Progenitor cell of endocrine pancreas (in vitro differentiated cells): ENCODE results near the gene TRMT5. TPM values are rescaled to one million over a fixed set of nuclear protein-coding genes. Genes with fewer than 3 reads are reported as not detected.

ENCODE experiments used
- DNase-seq: peaks from one replicate; pipeline ENCODE4 v3.0.0; 2021; ENCODE audit warnings: low spot score; ENCODE audit not compliant: unreplicated experiment
- H3K27ac Mint-ChIP-seq: 2 replicates; pipeline ENCODE4 v1.8.0; 2021; ENCODE audit warnings: mild to moderate bottlenecking, moderate library complexity, mixed read lengths
- H3K27me3 Mint-ChIP-seq: 2 replicates; pipeline ENCODE4 v1.8.0; 2021; ENCODE audit warnings: mixed read lengths
- H3K36me3 Mint-ChIP-seq: 2 replicates; pipeline ENCODE4 v1.8.0; 2022; ENCODE audit warnings: mixed read lengths; ENCODE audit not compliant: insufficient read depth
- H3K4me1 Mint-ChIP-seq: 2 replicates; pipeline ENCODE4 v1.8.0; 2021; ENCODE audit warnings: low read depth, mixed read lengths
- H3K4me3 Mint-ChIP-seq: 2 replicates; pipeline ENCODE4 v1.8.0; 2021; ENCODE audit warnings: low read depth, mild to moderate bottlenecking, moderate library complexity, mixed read lengths
- H3K9me3 Mint-ChIP-seq: 2 replicates; pipeline ENCODE4 v1.8.0; 2021; ENCODE audit warnings: low read depth, mixed read lengths
- total RNA-seq: library from RNA; stranded (reverse); gene quantifications from 2 replicates; pipeline ENCODE4 v1.2.1, GENCODE V29; 2021
- TF ChIP-seq, protein P1 (sequence below): fragments of 200-600 bp; sonication (generic); IDR thresholded peaks from one replicate; pipeline ENCODE4 v1.5.0; 2021; ENCODE audit warnings: antibody characterized with exemption, mild to moderate bottlenecking; ENCODE audit not compliant: unreplicated experiment

The TRMT5 gene
- total RNA-seq, 1 donor from 2014 or later, result 15.0 TPM

DNA sequence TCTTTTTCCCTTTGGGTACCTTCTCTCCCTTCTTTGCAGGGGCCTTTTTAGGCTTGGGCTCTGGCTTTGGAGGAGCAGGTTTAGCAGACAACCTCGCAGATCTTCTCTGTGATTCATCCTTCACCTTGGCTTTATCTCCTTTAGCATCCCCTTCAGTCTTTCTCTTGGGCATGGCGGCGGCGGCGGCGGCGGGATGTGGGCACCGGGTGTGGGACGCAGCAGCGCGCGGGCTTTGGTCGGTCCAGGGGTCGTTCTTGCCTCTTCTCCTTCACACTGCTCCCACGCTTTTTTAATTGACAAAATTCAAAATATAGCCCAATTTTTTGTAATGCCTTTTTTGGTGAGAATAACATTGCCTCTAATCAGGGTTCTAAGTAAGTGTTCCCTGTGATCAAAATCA lies 8.6 kb downstream of the TRMT5 start:
- Mint-ChIP-seq H3K4me1 (peaks cover 4% of the 10 kb centered on the region), H3K27me3 (no peaks in the 10 kb centered on the region), H3K27ac (no peak overlapping the region), H3K36me3 (peaks cover 8% of the 10 kb centered on the region), H3K9me3 (no peaks in the 10 kb centered on the region), H3K4me3 (no peak overlapping the region)
- TF ChIP-seq, protein P1, sequence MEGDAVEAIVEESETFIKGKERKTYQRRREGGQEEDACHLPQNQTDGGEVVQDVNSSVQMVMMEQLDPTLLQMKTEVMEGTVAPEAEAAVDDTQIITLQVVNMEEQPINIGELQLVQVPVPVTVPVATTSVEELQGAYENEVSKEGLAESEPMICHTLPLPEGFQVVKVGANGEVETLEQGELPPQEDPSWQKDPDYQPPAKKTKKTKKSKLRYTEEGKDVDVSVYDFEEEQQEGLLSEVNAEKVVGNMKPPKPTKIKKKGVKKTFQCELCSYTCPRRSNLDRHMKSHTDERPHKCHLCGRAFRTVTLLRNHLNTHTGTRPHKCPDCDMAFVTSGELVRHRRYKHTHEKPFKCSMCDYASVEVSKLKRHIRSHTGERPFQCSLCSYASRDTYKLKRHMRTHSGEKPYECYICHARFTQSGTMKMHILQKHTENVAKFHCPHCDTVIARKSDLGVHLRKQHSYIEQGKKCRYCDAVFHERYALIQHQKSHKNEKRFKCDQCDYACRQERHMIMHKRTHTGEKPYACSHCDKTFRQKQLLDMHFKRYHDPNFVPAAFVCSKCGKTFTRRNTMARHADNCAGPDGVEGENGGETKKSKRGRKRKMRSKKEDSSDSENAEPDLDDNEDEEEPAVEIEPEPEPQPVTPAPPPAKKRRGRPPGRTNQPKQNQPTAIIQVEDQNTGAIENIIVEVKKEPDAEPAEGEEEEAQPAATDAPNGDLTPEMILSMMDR, result no peak
- DNase-seq, result no peak

DNA sequence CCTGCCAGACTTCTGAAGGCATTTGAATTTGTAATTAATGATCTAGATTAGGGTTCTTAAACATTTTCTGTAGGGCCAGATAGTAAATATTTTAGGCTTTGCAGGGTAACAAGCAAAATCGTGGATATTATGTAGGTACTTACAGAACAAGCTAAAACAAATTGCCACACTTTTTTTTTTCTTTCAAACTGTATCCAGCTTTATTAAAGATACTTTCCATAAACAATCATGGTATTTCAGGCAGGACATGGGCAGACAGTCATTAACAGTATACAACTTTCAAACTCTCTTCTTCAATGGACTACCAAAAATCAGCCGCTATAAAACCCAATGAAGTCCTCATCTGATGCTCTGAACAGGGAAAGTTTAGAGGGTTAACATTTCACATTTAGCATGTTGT lies 9.6 kb downstream of the TRMT5 start:
- Mint-ChIP-seq H3K4me1 (peaks cover 4% of the 10 kb centered on the region), H3K9me3 (no peaks in the 10 kb centered on the region), H3K36me3 (peaks cover 8% of the 10 kb centered on the region), H3K4me3 (no peak overlapping the region), H3K27ac (no peak overlapping the region), H3K27me3 (no peaks in the 10 kb centered on the region)
- TF ChIP-seq, protein P1, result no peak
- DNase-seq, result no peak

DNA sequence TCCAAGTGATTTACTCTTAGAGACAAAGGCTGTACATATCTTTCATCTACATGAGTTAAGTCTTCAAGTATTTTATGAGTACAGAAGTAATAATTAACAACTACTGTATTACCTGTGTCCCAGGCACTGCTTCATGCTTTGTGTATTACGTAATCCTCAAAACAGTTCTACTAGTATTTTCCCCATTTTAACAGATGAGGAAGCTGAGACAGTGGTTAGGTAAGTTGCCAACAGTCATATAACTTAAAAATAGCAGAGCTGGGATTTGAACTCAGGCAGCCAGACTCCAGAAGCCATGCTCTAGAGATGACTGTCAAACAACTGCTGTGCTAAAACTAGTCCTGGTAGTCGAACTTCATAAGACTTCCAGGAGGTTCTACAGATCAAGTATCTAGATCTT lies 10.7 kb downstream of the TRMT5 start:
- Mint-ChIP-seq H3K27me3 (no peaks in the 10 kb centered on the region), H3K9me3 (no peaks in the 10 kb centered on the region), H3K4me1 (peaks cover 4% of the 10 kb centered on the region), H3K4me3 (no peak overlapping the region), H3K27ac (no peak overlapping the region), H3K36me3 (peaks cover 8% of the 10 kb centered on the region)
- TF ChIP-seq, protein P1, result no peak
- no peak for DNase-seq

DNA sequence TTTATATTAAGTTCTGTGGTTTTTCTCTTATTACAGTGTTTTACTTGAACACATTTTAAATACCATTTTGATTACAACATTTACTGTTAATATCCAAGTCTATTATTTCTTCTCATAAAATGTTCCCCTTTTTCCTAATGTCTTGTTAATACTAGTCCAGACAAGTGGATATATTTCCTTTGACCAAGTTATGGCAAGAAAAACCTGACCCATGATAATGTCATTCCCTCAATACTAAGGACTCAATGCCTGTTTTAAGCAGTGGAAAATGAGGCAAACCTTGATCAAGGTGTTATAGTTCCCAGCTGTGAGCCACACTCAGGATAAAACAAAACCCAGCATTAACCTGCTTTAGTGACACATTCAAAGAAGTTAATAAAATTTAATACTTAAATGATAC lies 12.2 kb downstream of the TRMT5 start:
- H3K27ac Mint-ChIP-seq, result no peak overlapping the region
- no peak for DNase-seq
- TF ChIP-seq, protein P1, result no peak
- no peaks in the 10 kb centered on the region for H3K27me3 Mint-ChIP-seq
- H3K4me1 Mint-ChIP-seq, result peaks cover 6% of the 10 kb centered on the region
- no peaks in the 10 kb centered on the region for H3K9me3 Mint-ChIP-seq
- H3K4me3 Mint-ChIP-seq, result no peak overlapping the region
- peaks cover 4% of the 10 kb centered on the region for H3K36me3 Mint-ChIP-seq

DNA sequence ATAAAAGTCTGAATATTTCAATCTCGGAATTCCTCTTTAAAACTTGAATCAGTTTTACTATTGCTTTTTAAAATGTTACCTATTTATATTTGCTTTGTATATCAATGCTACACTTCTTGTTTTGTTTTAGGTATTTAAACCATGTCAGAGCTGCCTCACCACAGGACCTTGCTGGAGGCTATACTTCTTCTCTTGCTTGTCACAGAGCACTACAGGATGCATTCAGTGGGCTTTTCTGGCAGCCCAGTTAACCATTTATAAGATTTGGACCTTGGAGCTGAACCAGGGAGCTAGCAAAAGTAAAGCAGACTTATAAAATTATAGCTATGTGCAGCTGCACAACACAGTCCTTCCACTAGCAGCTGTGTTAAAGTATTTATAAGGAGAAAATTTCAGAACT lies 12.8 kb downstream of the TRMT5 start:
- no peaks in the 10 kb centered on the region for H3K9me3 Mint-ChIP-seq
- H3K4me3 Mint-ChIP-seq, result no peak overlapping the region
- TF ChIP-seq, protein P1, result no peak
- H3K4me1 Mint-ChIP-seq, result peaks cover 6% of the 10 kb centered on the region
- H3K36me3 Mint-ChIP-seq, result peaks cover 3% of the 10 kb centered on the region
- no peak for DNase-seq
- H3K27me3 Mint-ChIP-seq, result no peaks in the 10 kb centered on the region
- no peak overlapping the region for H3K27ac Mint-ChIP-seq

DNA sequence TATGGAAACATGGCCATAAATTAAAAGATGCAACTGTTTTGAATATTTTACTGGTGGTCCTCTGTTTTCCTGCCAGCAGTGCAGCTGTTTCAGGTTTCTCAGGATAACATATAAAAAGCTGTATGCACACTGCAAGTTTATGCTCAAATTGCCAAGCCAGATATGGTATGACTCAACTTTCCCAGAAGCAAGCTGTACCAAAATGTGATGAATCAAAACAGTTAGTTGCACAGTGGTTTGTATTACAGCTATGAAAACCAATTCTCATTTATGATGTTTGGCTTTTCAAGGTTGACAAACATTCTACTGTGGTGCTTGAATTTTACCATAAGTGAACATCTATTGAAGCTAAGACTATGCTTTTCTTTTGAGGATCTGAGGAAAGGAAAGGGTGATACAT lies 15.5 kb downstream of the TRMT5 start:
- Mint-ChIP-seq H3K27ac (no peak overlapping the region), H3K36me3 (no peaks in the 10 kb centered on the region), H3K4me1 (peaks cover 3% of the 10 kb centered on the region), H3K27me3 (no peaks in the 10 kb centered on the region), H3K4me3 (no peak overlapping the region), H3K9me3 (no peaks in the 10 kb centered on the region)
- DNase-seq, result no peak
- TF ChIP-seq, protein P1, result no peak
